RPMI7951 (cell line): ENCODE results near the gene SNX13. TPM values are rescaled to one million over a fixed set of nuclear protein-coding genes. Genes with fewer than 3 reads are reported as not detected.
A peak's percentile ranks its signal among the peaks of the same experiment; 100 is the strongest.

Source experiments
- DNase-seq: peaks from one replicate; pipeline ENCODE4 v3.0.0-alpha.2; 2012; ENCODE audit warnings: low read depth
- total RNA-seq: library from RNA; depleted of rRNA; stranded (reverse); fragments of >200 nt; shearing (Covaris generic); gene quantifications from 2 replicates; pipeline ENCODE4 v1.2.3, GENCODE V29; 2014; rRNA removed

The SNX13 gene
- 51.3 and 54.5 TPM in 2 replicates for total RNA-seq

GRCh38 chr7:17940302-17940883 lies at the start of gene SNX13:
SNX13 (minus strand) TSS chr7:17940494; CDS start chr7:17940295, 199 bp downstream.
- DNase-seq, result peak; percentile 92

GRCh38 chr7:17989546-17989945 lies 49.3 kb upstream of the SNX13 start:
- DNase-seq, result peak; percentile 75

GRCh38 chr7:17988858-17989257 lies 48.6 kb upstream of the SNX13 start:
- DNase-seq, result no peak

GRCh38 chr7:17988141-17988540 lies 47.8 kb upstream of the SNX13 start:
- no peak for DNase-seq

- peak; percentile 60 for DNase-seq
Observed at GRCh38 chr7:17986851-17987250, 46.6 kb upstream of the SNX13 start.

- no peak for DNase-seq
Observed at GRCh38 chr7:17985473-17986239, 45.4 kb upstream of the SNX13 start.

- DNase-seq, result no peak
Observed at GRCh38 chr7:17984288-17984687, 44.0 kb upstream of the SNX13 start.

- DNase-seq, result no peak
Observed at GRCh38 chr7:17983221-17984062, 43.1 kb upstream of the SNX13 start.

- DNase-seq, result no peak
Observed at GRCh38 chr7:17976952-17977351, 36.7 kb upstream of the SNX13 start.

GRCh38 chr7:17971411-17971810 lies 31.1 kb upstream of the SNX13 start:
- DNase-seq, result peak; percentile 14

GRCh38 chr7:17968791-17969715 lies 28.8 kb upstream of the SNX13 start:
- no peak for DNase-seq

GRCh38 chr7:17966706-17967105 lies 26.4 kb upstream of the SNX13 start:
- no peak for DNase-seq

GRCh38 chr7:17965603-17966002 lies 25.3 kb upstream of the SNX13 start:
- DNase-seq, result peak; percentile 19

- DNase-seq, result peak; percentile 42
Observed at GRCh38 chr7:17963281-17963680, 23.0 kb upstream of the SNX13 start.

GRCh38 chr7:17962652-17963051 lies 22.4 kb upstream of the SNX13 start:
- DNase-seq, result no peak

GRCh38 chr7:17957871-17958270 lies 17.6 kb upstream of the SNX13 start:
- DNase-seq, result no peak

- DNase-seq, result no peak
Observed at GRCh38 chr7:17952387-17952786, 12.1 kb upstream of the SNX13 start.

- DNase-seq, result no peak
Observed at GRCh38 chr7:17951742-17952254, 11.5 kb upstream of the SNX13 start.

- no peak for DNase-seq
Observed at GRCh38 chr7:17948526-17949238, 8.4 kb upstream of the SNX13 start.

- DNase-seq, result no peak
Observed at GRCh38 chr7:17947620-17948019, 7.3 kb upstream of the SNX13 start.

- DNase-seq, result peak; percentile 18
Observed at GRCh38 chr7:17946591-17946990, 6.3 kb upstream of the SNX13 start.
